ENCODE measurements around the gene AZIN2.
A peak's percentile ranks its signal among the peaks of the same experiment; 100 is the strongest.
"Not testable (repeated sequence)": the region's sequence is repeated elsewhere in the genome, so short reads cannot be mapped to it uniquely, and the experiment has no call there.

Gene AZIN2

GRCh38 chr1:33080885-33081553, at the start of gene AZIN2:
Gene AZIN2, plus strand, starts transcription at chr1:33081153. Its CDS starts 1,097 bp downstream, at chr1:33082250.
- peak; percentile 92 for DNase-seq (ENCODE audit: low read depth)

- DNase-seq (ENCODE audit: low read depth), result no peak
Observed at GRCh38 chr1:33031506-33031905, 49.4 kb upstream of the AZIN2 start.

GRCh38 chr1:33032126-33032869, 48.7 kb upstream of the AZIN2 start:
- DNase-seq (ENCODE audit: low read depth), result peak; percentile 50

- DNase-seq (ENCODE audit: low read depth), result no peak
Observed at GRCh38 chr1:33036051-33036525, 44.9 kb upstream of the AZIN2 start.

GRCh38 chr1:33036526-33037503, 44.1 kb upstream of the AZIN2 start, which contains the start of gene AK2:
Gene AK2, minus strand, starts transcription at chr1:33036883. Its CDS starts 55 bp downstream, at chr1:33036828.
- DNase-seq (ENCODE audit: low read depth), result peak; percentile 98

- DNase-seq (ENCODE audit: low read depth), result no peak
Observed at GRCh38 chr1:33039840-33040239, 41.1 kb upstream of the AZIN2 start.

- no peak for DNase-seq (ENCODE audit: low read depth)
Observed at GRCh38 chr1:33041026-33041425, 39.9 kb upstream of the AZIN2 start.

- no peak for DNase-seq (ENCODE audit: low read depth)
Observed at GRCh38 chr1:33042831-33043230, 38.1 kb upstream of the AZIN2 start.

- DNase-seq (ENCODE audit: low read depth), result no peak
Observed at GRCh38 chr1:33043267-33044092, 37.5 kb upstream of the AZIN2 start.

- no peak for DNase-seq (ENCODE audit: low read depth)
Observed at GRCh38 chr1:33045246-33045645, 35.7 kb upstream of the AZIN2 start.

GRCh38 chr1:33045814-33046213, 35.1 kb upstream of the AZIN2 start:
- no peak for DNase-seq (ENCODE audit: low read depth)

- DNase-seq (ENCODE audit: low read depth), result not testable (repeated sequence)
Observed at GRCh38 chr1:33046234-33046633, 34.7 kb upstream of the AZIN2 start.

- DNase-seq (ENCODE audit: low read depth), result no peak
Observed at GRCh38 chr1:33047290-33047689, 33.7 kb upstream of the AZIN2 start.

- peak; percentile 52 for DNase-seq (ENCODE audit: low read depth)
Observed at GRCh38 chr1:33047839-33048305, 33.1 kb upstream of the AZIN2 start.

- no peak for DNase-seq (ENCODE audit: low read depth)
Observed at GRCh38 chr1:33048426-33048825, 32.5 kb upstream of the AZIN2 start.

GRCh38 chr1:33049371-33049770, 31.6 kb upstream of the AZIN2 start:
- no peak for DNase-seq (ENCODE audit: low read depth)

- peak; percentile 97 for DNase-seq (ENCODE audit: low read depth)
Observed at GRCh38 chr1:33050221-33051076, 30.5 kb upstream of the AZIN2 start.

- DNase-seq (ENCODE audit: low read depth), result peak; percentile 94
Observed at GRCh38 chr1:33055210-33056008, 25.5 kb upstream of the AZIN2 start.

GRCh38 chr1:33056426-33056825, 24.5 kb upstream of the AZIN2 start:
- DNase-seq (ENCODE audit: low read depth), result no peak
